ENCODE data around the gene ESYT2.

ESYT2 gene

GRCh38 chr7:158829342-158830210 lies at the start of gene ESYT2:
Gene ESYT2 (minus strand): TSS chr7:158829509. CDS start chr7:158829418, 91 bp downstream.
- no peak for TF ChIP-seq GATA2 (IDR thresholded peaks at IDR 0.05; ENCODE audit: low read depth, low read length)
- TF ChIP-seq GATA3 (IDR thresholded peaks at IDR 0.05; ENCODE audit: low read depth, low read length) = no peak

GRCh38 chr7:158876984-158877383 lies 47.7 kb upstream of the ESYT2 start:
- TF ChIP-seq GATA2 (IDR thresholded peaks at IDR 0.05; ENCODE audit: low read depth, low read length) = no peak
- no peak for TF ChIP-seq GATA3 (IDR thresholded peaks at IDR 0.05; ENCODE audit: low read depth, low read length)

GRCh38 chr7:158869876-158870275 lies 40.6 kb upstream of the ESYT2 start:
- TF ChIP-seq GATA2 (IDR thresholded peaks at IDR 0.05; ENCODE audit: low read depth, low read length) (no peak), GATA3 (IDR thresholded peaks at IDR 0.05; ENCODE audit: low read depth, low read length) (no peak)

- TF ChIP-seq GATA2 (IDR thresholded peaks at IDR 0.05; ENCODE audit: low read depth, low read length) = no peak
- no peak for TF ChIP-seq GATA3 (IDR thresholded peaks at IDR 0.05; ENCODE audit: low read depth, low read length)
These were observed 39.6 kb upstream of the ESYT2 start for GRCh38 chr7:158868764-158869410.

- TF ChIP-seq GATA3 (IDR thresholded peaks at IDR 0.05; ENCODE audit: low read depth, low read length) (no peak), GATA2 (IDR thresholded peaks at IDR 0.05; ENCODE audit: low read depth, low read length) (no peak)
These were observed 38.1 kb upstream of the ESYT2 start for GRCh38 chr7:158867214-158867984.

- no peak for TF ChIP-seq GATA3 (IDR thresholded peaks at IDR 0.05; ENCODE audit: low read depth, low read length)
- TF ChIP-seq GATA2 (IDR thresholded peaks at IDR 0.05; ENCODE audit: low read depth, low read length) = no peak
These were observed 36.7 kb upstream of the ESYT2 start for GRCh38 chr7:158865977-158866376.

- no peak for TF ChIP-seq GATA3 (IDR thresholded peaks at IDR 0.05; ENCODE audit: low read depth, low read length)
- no peak for TF ChIP-seq GATA2 (IDR thresholded peaks at IDR 0.05; ENCODE audit: low read depth, low read length)
These were observed 36.2 kb upstream of the ESYT2 start for GRCh38 chr7:158865462-158865922.

GRCh38 chr7:158864833-158865232 lies 35.5 kb upstream of the ESYT2 start:
- TF ChIP-seq GATA2 (IDR thresholded peaks at IDR 0.05; ENCODE audit: low read depth, low read length) (no peak), GATA3 (IDR thresholded peaks at IDR 0.05; ENCODE audit: low read depth, low read length) (no peak)

- no peak for TF ChIP-seq GATA2 (IDR thresholded peaks at IDR 0.05; ENCODE audit: low read depth, low read length)
- no peak for TF ChIP-seq GATA3 (IDR thresholded peaks at IDR 0.05; ENCODE audit: low read depth, low read length)
These were observed 35.2 kb upstream of the ESYT2 start for GRCh38 chr7:158864507-158864820.

- TF ChIP-seq GATA3 (IDR thresholded peaks at IDR 0.05; ENCODE audit: low read depth, low read length) (no peak), GATA2 (IDR thresholded peaks at IDR 0.05; ENCODE audit: low read depth, low read length) (no peak)
These were observed 34.5 kb upstream of the ESYT2 start for GRCh38 chr7:158863611-158864506.

- no peak for TF ChIP-seq GATA3 (IDR thresholded peaks at IDR 0.05; ENCODE audit: low read depth, low read length)
- no peak for TF ChIP-seq GATA2 (IDR thresholded peaks at IDR 0.05; ENCODE audit: low read depth, low read length)
These were observed 32.8 kb upstream of the ESYT2 start for GRCh38 chr7:158861936-158862704.

- TF ChIP-seq GATA2 (IDR thresholded peaks at IDR 0.05; ENCODE audit: low read depth, low read length) (no peak), GATA3 (IDR thresholded peaks at IDR 0.05; ENCODE audit: low read depth, low read length) (no peak)
These were observed 31.9 kb upstream of the ESYT2 start for GRCh38 chr7:158861004-158861787.

All from SH-SY5Y (cell line).